ENCODE measurements around the gene SLC16A4. TPM values are rescaled to one million over a fixed set of nuclear protein-coding genes. Genes with fewer than 3 reads are reported as not detected.
"Not testable (repeated sequence)": the region's sequence is repeated elsewhere in the genome, so short reads cannot be mapped to it uniquely, and the experiment has no call there.

SLC16A4 gene
- total RNA-seq, 1 donor from 2014 or later, result 17.0 TPM

GRCh38 chr1:110408488-110408887 is 17.7 kb upstream of the SLC16A4 start:
- Mint-ChIP-seq H3K4me3 (ENCODE audit: unreplicated experiment) (peak overlapping the region; percentile 95), H3K36me3 (ENCODE audit: low read depth) (peaks cover 5% of the 10 kb centered on the region), H3K27me3 (ENCODE audit: low read depth) (no peaks in the 10 kb centered on the region), H3K4me1 (ENCODE audit: low read depth) (peaks cover 24% of the 10 kb centered on the region), H3K9me3 (ENCODE audit: low read depth) (no peaks in the 10 kb centered on the region), H3K27ac (ENCODE audit: unreplicated experiment) (no peak overlapping the region)
- TF ChIP-seq, protein P1, sequence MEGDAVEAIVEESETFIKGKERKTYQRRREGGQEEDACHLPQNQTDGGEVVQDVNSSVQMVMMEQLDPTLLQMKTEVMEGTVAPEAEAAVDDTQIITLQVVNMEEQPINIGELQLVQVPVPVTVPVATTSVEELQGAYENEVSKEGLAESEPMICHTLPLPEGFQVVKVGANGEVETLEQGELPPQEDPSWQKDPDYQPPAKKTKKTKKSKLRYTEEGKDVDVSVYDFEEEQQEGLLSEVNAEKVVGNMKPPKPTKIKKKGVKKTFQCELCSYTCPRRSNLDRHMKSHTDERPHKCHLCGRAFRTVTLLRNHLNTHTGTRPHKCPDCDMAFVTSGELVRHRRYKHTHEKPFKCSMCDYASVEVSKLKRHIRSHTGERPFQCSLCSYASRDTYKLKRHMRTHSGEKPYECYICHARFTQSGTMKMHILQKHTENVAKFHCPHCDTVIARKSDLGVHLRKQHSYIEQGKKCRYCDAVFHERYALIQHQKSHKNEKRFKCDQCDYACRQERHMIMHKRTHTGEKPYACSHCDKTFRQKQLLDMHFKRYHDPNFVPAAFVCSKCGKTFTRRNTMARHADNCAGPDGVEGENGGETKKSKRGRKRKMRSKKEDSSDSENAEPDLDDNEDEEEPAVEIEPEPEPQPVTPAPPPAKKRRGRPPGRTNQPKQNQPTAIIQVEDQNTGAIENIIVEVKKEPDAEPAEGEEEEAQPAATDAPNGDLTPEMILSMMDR (IDR thresholded peaks at IDR 0.05), result no peak
- DNase-seq (ENCODE audit: low spot score), result no peak

GRCh38 chr1:110407260-110408210 is 16.7 kb upstream of the SLC16A4 start, which contains the start of gene LAMTOR5:
LAMTOR5 (minus strand) TSS chr1:110407694; CDS start chr1:110407620, 74 bp downstream.
- peak within 1 kb of the TSS; percentile 95 for H3K4me3 Mint-ChIP-seq (ENCODE audit: unreplicated experiment)
- DNase-seq (ENCODE audit: low spot score), result peak; percentile 97
- TF ChIP-seq, protein P1 (IDR thresholded peaks at IDR 0.05), result peak; percentile 37
- H3K27ac Mint-ChIP-seq (ENCODE audit: unreplicated experiment), result peak within 1 kb of the TSS; percentile 100
- H3K4me1 Mint-ChIP-seq (ENCODE audit: low read depth), result peaks cover 24% of the 10 kb centered on the region
- H3K9me3 Mint-ChIP-seq (ENCODE audit: low read depth), result no peaks in the 10 kb centered on the region
- H3K36me3 Mint-ChIP-seq (ENCODE audit: low read depth), result peaks cover 5% of the 10 kb centered on the region
- no peaks in the 10 kb centered on the region for H3K27me3 Mint-ChIP-seq (ENCODE audit: low read depth)

GRCh38 chr1:110406407-110406806 is 15.6 kb upstream of the SLC16A4 start:
- H3K27me3 Mint-ChIP-seq (ENCODE audit: low read depth); H3K9me3 Mint-ChIP-seq (ENCODE audit: low read depth); H3K36me3 Mint-ChIP-seq (ENCODE audit: low read depth); DNase-seq (ENCODE audit: low spot score): not testable (repeated sequence)
- Mint-ChIP-seq H3K4me3 (ENCODE audit: unreplicated experiment) (peak overlapping the region; percentile 95), H3K27ac (ENCODE audit: unreplicated experiment) (peak overlapping the region; percentile 100), H3K4me1 (ENCODE audit: low read depth) (peaks cover 24% of the 10 kb centered on the region)

DNA sequence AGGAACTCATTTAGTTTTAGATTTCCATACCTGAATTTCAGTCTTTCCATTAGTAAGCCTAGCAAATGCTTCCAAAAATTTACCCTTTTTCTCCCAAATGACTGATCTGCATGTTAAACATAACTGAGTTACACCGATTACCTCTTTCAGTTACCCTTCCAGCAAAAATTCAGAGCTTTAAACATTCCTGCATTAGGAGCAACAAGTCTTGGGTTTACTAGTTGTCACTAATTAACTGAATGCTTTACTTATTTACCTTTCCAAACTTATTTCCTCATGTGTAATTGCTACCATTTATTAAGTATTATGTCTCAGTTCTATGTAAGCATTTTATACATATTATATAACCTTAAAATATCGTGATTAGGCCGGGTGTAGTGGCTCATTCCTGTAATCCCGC is 13.6 kb upstream of the SLC16A4 start:
- Mint-ChIP-seq H3K4me3 (ENCODE audit: unreplicated experiment) (no peak overlapping the region), H3K27ac (ENCODE audit: unreplicated experiment) (no peak overlapping the region), H3K27me3 (ENCODE audit: low read depth) (no peaks in the 10 kb centered on the region), H3K4me1 (ENCODE audit: low read depth) (peaks cover 24% of the 10 kb centered on the region), H3K36me3 (ENCODE audit: low read depth) (peaks cover 11% of the 10 kb centered on the region), H3K9me3 (ENCODE audit: low read depth) (no peaks in the 10 kb centered on the region)
- DNase-seq (ENCODE audit: low spot score), result no peak
- TF ChIP-seq, protein P1 (IDR thresholded peaks at IDR 0.05), result no peak

DNA sequence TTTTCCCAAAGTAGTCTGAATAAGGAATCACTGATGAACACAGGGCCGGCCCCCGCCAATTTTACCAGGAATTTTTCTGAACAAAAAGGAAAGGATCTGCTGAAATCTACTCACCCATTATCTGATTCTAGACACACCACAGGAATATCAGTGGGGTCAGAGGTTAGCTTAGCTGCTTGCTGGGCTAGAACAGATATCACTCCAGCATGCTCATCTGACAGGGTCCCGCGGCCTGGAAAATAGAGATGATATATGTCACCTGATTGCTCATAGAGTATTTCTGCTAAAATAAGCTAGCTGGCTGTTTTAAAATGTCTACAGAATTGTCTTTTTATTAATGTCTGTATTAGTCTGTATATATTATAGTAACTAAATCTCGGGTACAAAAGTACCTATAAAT is 13.0 kb upstream of the SLC16A4 start:
- Mint-ChIP-seq H3K4me3 (ENCODE audit: unreplicated experiment) (no peak overlapping the region), H3K4me1 (ENCODE audit: low read depth) (peaks cover 24% of the 10 kb centered on the region), H3K27me3 (ENCODE audit: low read depth) (no peaks in the 10 kb centered on the region), H3K36me3 (ENCODE audit: low read depth) (peaks cover 11% of the 10 kb centered on the region), H3K9me3 (ENCODE audit: low read depth) (no peaks in the 10 kb centered on the region), H3K27ac (ENCODE audit: unreplicated experiment) (no peak overlapping the region)
- DNase-seq (ENCODE audit: low spot score), result no peak
- TF ChIP-seq, protein P1 (IDR thresholded peaks at IDR 0.05), result no peak

GRCh38 chr1:110396259-110396958 is 5.6 kb upstream of the SLC16A4 start:
- H3K27me3 Mint-ChIP-seq (ENCODE audit: low read depth); H3K4me3 Mint-ChIP-seq (ENCODE audit: unreplicated experiment); H3K27ac Mint-ChIP-seq (ENCODE audit: unreplicated experiment); H3K9me3 Mint-ChIP-seq (ENCODE audit: low read depth); DNase-seq (ENCODE audit: low spot score): not testable (repeated sequence)
- peaks cover 17% of the 10 kb centered on the region for H3K36me3 Mint-ChIP-seq (ENCODE audit: low read depth)
- H3K4me1 Mint-ChIP-seq (ENCODE audit: low read depth), result peaks cover 21% of the 10 kb centered on the region
